GM19193 (cell line): ENCODE measurements around the gene TMEM132D.

Source experiments
- POLR2A ChIP-seq: IDR thresholded peaks from 4 replicates; pipeline ENCODE4 v1.6.1; 2011; ENCODE audit not compliant: insufficient read depth, insufficient read length; ENCODE audit errors: extremely low read depth

The TMEM132D gene

DNA sequence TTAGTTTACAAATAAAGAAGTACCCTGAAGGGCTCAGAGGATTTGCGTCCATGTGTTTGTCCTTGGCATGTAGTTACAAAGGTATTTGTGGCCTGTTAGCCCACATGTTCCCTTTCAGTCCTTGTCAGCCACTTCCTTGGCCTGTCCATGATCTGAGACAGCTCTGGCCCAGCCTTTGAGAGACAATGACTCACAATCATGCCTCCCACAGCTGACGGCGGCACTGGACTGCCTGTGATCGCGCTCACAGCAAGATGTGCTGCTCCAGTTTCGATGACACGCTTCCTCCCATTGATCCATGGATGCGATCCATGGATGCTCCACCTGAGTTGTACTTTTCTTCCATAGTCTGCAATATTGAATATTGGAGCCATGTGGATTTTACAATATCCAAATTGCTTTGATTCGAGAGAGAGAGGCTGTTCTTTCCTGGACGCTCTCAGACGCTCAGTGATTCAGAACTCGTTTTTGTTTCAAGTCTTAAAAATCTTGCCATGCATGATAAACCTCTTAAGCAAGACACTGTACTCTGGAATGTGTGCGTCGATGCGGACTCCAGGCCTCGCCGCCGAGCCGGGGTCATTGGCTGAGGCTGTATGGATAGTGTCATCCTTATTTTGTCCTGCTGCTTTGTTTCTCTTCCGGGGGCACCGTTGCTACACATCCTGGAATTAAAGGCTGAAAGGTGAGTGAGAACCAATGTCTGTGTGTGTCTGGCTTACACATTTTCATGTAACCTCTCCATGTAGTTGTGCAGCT, 830.5 kb downstream of the TMEM132D start:
- TF ChIP-seq POLR2A = no peak

DNA sequence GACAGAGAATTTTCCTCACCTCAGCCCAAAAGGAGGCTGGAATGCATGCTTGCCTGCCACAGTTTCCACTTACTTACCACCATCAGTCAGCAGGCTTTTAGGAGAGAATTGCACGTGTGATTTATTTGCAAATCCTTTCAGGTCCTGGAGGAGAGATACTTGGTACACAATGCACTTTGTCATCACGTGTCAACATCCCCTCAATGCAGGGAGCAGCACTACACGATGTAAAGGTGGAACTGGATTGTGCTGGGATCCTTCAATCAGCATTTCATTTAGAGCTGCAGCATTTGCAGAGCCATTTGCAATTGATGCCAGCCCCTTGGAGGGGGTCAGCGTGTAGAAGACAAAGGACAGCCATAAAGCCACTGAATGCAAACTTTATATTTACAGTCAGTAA, 832.5 kb downstream of the TMEM132D start:
- TF ChIP-seq POLR2A = no peak

DNA sequence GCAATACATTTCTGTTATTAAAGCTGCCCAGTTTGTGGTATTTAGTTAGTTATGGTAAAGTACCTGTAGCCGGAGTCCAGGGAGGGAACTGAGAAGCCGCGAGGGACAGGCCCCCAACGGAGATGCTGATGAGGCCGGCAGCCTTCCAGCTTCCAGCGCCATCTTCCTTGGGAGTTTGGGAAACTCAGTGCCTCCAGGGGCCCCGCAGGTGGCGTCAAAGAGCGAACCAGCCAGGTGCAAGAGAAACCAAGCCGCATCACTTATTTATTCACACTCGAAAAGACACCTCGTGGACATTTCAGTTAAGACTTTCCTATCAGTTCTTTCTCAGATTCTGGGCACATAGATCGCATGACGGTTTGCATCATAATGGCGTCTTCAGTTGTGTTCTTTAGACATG, 833.9 kb downstream of the TMEM132D start:
- no peak for TF ChIP-seq POLR2A

DNA sequence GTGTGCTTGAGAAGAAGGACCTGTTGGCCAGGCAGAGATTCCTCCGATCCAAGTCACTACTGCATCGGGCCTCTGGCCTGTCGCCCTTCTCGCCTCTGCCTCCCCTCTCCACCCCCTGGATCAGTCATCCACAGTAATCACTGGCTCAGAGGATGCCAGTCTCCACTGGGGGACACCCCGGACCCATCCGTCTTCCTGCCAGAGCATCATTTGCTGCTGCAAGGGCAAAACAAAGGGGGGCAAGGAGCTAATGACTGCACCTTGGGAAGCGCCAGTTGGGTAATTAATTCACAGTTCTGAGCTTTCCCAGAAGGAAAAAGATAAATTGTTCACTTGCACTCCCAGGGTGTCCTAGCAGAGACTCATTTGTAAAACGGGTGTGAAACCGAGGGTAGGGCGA, 835.1 kb downstream of the TMEM132D start:
- TF ChIP-seq POLR2A = no peak

DNA sequence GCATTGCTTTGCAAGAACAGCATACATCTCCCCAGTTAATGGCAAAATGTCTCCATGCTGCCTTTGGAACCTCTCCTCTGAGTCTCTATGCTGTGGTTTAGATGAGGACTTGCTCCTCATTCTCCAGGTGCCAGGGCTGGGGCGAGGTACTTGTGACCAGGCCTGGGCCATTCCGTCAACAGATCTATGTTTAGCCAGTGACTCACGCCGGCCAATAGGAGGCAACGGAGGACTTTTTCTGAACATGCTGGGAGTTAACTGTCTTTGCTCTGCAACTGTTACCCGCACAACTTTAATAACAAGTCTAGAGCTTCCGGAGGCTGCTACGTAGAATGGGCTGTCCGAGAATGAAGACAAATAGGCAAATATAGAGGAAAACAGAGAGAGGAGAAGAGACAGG, 836.3 kb downstream of the TMEM132D start:
- no peak for TF ChIP-seq POLR2A

DNA sequence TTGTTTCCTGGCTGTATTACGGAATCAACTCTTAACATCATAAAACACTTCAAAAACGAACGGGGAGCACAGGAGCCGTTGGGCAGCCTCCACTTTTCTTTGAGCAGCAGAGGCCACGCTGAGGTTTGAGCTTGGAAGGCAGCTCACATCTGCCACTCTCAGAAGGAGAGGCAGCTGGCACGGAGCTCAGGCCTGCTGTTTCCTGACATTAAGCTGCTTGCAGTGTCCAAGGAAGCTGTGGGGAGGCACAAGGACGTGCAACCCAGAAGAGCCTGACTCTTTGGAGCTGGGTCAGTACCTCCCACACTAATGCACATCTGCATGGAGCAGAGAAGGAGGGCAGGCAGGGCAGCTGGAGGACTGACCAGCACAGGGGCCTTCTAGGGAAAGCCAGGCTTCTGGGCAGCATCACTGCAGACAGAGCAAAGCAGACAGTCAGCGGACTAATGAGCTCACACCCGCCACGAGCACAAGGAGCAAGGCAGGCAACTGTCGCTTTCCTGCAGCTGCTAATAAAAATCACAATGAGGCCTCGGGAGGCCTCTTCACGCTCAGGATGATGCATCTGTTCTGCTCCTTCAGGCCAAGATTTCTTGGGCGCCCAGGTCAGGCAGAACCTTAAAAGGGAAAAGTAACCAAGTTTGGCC, 839.5 kb downstream of the TMEM132D start:
- TF ChIP-seq POLR2A = no peak

DNA sequence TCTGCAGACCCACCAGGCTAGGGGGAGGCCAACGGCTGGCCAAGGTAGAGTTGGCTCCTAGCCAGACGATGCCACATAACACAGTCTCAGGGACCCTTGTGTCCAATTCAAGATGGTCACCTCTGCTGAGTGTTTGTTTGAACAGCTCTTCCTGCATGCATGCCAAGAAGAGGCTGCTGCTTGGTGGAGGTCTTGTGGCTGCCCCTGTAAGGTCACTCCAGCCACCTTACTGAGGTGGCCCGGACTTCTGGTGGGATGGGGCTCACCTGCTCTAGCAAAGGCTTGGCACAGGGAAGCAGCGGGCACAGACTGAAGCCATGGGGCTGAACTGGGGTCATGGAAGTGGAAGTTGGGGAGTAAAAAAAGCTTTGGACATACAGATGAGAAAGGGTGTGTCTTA, 840.2 kb downstream of the TMEM132D start:
- TF ChIP-seq POLR2A = no peak

DNA sequence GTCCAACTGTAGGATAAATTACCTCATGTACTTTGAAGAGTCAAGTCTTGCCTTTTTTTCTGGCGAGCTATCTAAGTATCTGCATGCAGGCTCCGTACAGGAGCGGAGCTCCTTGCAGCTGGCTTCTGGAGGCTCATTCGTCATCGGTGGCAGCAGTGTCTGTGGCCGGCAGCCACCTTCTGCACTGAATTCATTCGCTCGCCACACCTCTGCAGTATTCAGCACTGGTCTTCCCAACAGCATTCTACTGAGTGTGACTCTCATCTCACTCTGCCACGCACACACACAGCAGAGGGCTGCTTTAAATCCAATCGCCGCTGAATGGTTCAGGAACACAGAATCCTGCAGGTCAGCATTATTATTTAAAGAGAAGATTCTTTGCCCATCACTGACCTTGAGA, 850.6 kb downstream of the TMEM132D start:
- no peak for TF ChIP-seq POLR2A

DNA sequence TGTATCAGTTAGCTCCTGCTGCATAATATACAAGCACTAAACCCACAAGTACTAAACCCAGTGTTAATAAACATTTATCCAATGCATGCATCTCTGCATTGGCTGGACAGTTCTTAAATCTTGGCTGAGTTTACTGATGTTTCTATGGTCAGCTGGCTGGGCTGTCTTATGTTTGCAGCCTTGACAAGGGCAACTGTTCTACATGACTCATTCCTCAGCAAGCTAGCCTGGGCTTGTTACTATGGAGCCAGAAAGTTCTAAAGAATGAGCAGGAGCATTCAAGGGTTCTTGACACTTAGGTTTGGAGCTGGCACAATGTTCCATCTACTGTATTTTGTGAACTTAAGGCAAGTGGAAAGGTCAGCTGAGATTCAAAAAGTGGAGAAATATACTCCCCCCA, 851.5 kb downstream of the TMEM132D start:
- no peak for TF ChIP-seq POLR2A

DNA sequence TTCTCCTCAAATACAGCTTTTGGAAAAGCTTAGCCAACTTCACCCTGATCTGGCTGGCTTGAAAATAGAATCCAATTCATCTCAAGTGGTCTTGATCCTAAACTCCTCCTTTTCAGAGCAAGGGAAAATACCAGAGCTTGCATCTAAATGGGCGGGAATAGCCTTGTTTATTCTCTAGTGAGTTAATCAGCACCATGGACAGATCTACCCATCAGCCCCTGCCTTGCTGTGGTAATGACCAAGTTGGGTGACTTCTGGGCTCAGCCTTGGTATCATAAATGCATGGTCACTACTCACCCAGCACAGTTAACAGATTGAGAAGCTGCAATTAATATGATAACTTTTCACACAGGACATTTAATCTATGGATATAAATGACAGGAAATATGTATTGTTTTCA, 853.9 kb downstream of the TMEM132D start:
- TF ChIP-seq POLR2A = no peak

DNA sequence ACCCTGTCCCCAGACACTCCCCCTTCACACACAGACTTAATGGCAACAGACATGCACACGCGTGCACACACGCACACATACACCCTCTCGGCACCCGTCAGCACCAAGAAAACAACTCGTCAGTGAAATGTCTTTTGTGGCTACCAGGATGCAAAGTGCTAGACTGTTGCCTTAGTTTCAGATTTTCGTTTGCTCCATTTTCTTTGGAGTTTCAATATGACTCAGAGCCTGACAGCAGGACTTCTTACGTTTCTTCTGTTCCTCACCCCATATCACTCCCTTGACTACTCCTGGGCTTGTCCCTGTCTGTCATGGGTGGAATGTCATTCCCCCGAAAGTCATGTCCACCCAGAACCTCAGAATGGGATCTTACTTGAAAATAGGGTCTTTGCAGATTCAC, 867.7 kb downstream of the TMEM132D start:
- TF ChIP-seq POLR2A = no peak

DNA sequence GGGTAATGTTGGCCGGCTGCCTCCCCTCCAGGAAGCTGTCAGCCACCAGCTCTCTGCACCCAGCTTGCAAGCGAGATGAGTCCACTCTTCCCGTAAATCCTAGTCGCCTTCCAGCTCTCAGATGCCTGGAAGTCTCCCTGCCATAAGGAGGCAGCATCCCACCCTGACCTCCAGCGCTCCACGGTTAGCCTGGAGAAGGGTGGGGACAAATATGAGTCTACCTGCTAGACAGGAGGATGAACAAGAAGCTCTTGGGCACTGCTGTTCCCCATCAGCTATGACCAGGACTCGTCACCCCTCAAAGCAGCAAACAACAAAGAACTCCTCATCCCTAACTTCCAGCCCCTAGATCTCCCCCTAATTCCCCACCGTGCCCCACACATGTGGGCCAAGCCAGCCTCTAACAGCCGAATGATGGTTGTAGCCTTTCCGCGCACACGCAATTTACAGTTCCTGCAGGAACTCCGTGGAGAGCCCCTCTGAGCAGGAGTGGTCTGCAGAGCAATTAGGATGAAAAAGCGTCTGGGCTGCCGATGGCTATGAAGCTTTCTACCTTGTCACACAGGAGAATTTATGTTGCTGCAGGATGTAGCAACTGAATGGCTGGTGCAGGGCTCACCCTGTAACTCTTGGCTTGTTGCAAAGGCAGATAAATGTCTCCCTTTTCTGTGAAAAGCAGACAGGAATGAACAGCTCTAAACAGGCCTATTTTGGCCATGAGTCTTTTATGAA, 869.1 kb downstream of the TMEM132D start:
- no peak for TF ChIP-seq POLR2A

DNA sequence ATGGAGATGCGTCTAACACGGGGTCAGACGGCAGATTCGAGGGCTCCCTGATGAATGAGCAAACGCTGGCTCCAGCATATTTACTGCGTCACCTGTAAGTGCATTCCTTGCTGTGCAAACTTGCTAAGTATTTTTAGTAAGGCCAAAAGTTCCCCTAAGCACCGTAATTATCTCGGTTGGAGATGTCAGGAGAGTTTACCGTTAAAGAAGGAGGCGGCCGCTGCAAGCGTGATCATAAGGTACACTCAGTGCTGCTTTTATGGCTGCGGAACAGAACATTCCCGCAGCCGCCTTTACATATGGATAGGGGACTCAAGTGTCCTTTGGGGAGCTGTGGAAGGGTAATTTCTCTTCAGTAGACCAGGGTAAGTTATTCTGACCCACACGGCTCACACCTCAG, 875.0 kb downstream of the TMEM132D start:
- TF ChIP-seq POLR2A = no peak

DNA sequence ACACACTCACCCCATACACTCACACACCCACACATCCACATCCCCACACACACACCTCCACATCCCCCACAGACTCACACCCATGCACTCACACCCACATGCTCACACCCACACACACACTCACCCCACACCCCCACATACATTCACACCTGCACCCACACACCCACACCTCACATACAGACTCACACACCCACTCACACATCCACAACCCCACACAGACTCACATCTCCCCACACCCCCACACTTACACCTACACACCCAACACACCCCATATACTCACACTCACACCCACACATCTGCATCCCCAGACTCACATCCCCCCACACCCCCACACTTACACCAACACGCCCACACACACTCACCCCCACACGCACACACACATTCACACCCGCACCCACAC, 878.8 kb downstream of the TMEM132D start:
- TF ChIP-seq POLR2A = no peak
